ENCODE results near the gene TEAD4.

DNA sequence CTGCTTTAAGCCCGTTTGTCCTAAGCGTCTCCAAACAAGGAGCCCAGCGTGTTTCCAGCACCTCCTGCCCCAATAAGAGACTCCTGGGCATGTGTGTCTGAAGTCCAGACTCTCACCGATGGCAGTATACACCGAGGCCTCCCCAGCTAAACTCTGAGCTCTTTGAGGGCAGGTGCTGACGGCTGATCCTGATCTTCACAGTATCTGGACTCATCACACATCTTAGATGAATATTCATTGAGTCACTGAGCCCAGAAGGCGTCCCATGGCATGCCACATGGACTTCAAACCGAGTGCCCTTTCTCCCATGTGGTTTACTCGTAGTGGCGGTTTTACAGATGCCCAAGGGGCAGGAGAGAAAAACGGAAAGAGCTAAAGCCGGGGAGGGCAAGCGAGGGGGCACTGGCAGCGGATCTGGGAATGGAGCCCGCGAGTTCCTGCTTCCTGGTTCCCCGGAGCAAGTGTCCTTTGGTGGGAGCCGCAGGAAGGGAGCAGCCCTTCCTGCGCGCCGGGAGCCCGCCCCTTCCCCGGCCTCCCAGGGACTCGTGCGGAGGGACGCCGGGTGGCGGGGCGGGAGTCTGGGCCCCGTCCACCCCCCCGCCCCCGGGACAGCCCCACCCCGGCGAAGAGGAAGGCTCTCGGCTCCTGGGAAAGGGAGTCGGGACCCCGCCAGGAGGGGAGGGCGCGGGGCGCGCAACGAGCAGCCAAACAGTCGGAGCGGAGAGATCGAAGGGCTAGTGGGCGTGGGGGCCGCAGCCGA lies 585 bp upstream of the TEAD4 start:
- no peak for TF ChIP-seq IRF2 (CRISPR knock-in tag; IDR thresholded peaks at IDR 0.05; ENCODE audit: borderline replicate concordance, low read depth)
- no peak for TF ChIP-seq FOXP1 (CRISPR knock-in tag; IDR thresholded peaks at IDR 0.05; ENCODE audit: borderline replicate concordance)
- no peak for TF ChIP-seq GABPB1 (CRISPR knock-in tag; IDR thresholded peaks at IDR 0.05)
- TF ChIP-seq, protein P1, sequence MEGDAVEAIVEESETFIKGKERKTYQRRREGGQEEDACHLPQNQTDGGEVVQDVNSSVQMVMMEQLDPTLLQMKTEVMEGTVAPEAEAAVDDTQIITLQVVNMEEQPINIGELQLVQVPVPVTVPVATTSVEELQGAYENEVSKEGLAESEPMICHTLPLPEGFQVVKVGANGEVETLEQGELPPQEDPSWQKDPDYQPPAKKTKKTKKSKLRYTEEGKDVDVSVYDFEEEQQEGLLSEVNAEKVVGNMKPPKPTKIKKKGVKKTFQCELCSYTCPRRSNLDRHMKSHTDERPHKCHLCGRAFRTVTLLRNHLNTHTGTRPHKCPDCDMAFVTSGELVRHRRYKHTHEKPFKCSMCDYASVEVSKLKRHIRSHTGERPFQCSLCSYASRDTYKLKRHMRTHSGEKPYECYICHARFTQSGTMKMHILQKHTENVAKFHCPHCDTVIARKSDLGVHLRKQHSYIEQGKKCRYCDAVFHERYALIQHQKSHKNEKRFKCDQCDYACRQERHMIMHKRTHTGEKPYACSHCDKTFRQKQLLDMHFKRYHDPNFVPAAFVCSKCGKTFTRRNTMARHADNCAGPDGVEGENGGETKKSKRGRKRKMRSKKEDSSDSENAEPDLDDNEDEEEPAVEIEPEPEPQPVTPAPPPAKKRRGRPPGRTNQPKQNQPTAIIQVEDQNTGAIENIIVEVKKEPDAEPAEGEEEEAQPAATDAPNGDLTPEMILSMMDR (IDR thresholded peaks at IDR 0.05): no peak
- TF ChIP-seq, protein P2, sequence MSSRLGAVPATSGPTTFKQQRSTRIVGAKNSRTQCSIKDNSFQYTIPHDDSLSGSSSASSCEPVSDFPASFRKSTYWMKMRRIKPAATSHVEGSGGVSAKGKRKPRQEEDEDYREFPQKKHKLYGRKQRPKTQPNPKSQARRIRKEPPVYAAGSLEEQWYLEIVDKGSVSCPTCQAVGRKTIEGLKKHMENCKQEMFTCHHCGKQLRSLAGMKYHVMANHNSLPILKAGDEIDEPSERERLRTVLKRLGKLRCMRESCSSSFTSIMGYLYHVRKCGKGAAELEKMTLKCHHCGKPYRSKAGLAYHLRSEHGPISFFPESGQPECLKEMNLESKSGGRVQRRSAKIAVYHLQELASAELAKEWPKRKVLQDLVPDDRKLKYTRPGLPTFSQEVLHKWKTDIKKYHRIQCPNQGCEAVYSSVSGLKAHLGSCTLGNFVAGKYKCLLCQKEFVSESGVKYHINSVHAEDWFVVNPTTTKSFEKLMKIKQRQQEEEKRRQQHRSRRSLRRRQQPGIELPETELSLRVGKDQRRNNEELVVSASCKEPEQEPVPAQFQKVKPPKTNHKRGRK (CRISPR knock-in tag; IDR thresholded peaks at IDR 0.05; ENCODE audit: borderline replicate concordance): no peak
- no peak for TF ChIP-seq ATF1 (CRISPR knock-in tag; IDR thresholded peaks at IDR 0.05)
- no peak for TF ChIP-seq JUN (CRISPR knock-in tag; IDR thresholded peaks at IDR 0.05)
- no peak for TF ChIP-seq ZNF232 (CRISPR knock-in tag; IDR thresholded peaks at IDR 0.05)
- no peak for TF ChIP-seq SP1 (CRISPR knock-in tag; conservative IDR thresholded peaks at IDR 0.05)
- TF ChIP-seq, protein P3, sequence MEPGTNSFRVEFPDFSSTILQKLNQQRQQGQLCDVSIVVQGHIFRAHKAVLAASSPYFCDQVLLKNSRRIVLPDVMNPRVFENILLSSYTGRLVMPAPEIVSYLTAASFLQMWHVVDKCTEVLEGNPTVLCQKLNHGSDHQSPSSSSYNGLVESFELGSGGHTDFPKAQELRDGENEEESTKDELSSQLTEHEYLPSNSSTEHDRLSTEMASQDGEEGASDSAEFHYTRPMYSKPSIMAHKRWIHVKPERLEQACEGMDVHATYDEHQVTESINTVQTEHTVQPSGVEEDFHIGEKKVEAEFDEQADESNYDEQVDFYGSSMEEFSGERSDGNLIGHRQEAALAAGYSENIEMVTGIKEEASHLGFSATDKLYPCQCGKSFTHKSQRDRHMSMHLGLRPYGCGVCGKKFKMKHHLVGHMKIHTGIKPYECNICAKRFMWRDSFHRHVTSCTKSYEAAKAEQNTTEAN (CRISPR knock-in tag; IDR thresholded peaks at IDR 0.05): no peak
- TF ChIP-seq, protein P4, sequence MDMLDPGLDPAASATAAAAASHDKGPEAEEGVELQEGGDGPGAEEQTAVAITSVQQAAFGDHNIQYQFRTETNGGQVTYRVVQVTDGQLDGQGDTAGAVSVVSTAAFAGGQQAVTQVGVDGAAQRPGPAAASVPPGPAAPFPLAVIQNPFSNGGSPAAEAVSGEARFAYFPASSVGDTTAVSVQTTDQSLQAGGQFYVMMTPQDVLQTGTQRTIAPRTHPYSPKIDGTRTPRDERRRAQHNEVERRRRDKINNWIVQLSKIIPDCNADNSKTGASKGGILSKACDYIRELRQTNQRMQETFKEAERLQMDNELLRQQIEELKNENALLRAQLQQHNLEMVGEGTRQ (CRISPR knock-in tag; IDR thresholded peaks at IDR 0.05): no peak
- TF ChIP-seq ZNF423 (CRISPR knock-in tag; IDR thresholded peaks at IDR 0.05): 0 out of 2 replicates have a peak, but pooled peaks have one; percentile 26
- TF ChIP-seq, protein P5, sequence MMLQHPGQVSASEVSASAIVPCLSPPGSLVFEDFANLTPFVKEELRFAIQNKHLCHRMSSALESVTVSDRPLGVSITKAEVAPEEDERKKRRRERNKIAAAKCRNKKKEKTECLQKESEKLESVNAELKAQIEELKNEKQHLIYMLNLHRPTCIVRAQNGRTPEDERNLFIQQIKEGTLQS (CRISPR knock-in tag; conservative IDR thresholded peaks at IDR 0.05): no peak
- TF ChIP-seq NFYB (CRISPR knock-in tag; conservative IDR thresholded peaks at IDR 0.05; ENCODE audit: low read depth): no peak

Data from WTC11 (cell line).